Measurements from ENCODE around the gene ARRDC2.

DNA sequence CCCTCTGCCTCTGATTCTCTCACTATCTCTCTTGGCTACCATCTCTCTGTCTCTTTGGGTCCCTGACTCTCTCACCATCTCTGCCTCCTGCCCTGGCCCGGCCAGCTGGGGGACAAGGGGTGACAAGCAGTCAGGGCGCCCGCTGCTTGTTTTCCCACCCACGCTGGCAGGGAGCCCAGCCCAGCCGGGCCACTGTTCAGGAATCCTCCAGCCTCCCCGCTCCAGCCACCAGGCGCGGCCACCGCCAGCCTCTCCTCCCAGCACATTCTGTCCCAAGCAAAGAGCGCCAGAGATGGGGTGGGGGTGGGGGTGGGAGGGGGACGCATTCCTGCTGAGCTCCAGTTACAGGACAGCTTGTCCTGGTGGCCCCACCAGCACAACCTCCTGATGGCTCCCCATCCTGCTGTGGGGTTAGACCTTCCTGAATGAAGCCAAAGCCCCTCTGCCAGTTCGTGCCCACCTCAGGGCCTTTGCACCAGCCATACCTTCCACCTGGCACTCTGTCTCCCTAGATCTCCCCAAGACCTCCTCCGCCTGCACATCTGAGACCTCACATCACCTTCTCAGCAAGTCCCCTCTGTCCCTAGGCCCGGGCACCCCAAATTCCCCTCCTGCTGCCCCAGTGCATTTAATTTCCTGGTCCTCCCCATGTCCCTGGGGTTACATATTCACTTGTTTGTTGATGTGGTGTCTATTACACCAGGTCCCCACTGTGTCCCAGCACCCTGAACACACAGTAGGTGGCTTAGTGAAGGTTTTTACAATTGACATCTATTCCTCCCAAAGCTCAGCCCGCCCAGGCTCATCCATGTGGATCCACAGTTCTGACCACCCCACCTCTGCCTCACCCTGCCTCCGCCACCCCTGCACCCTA is 12.5 kb downstream of the ARRDC2 start:
- TF ChIP-seq ZNF274 (IDR thresholded peaks at IDR 0.05; ENCODE audit: low read depth, low read length) (no peak), SUZ12 (IDR thresholded peaks at IDR 0.05; ENCODE audit: extremely low read depth, insufficient read depth, insufficient read length) (no peak), YY1 (IDR thresholded peaks at IDR 0.05; ENCODE audit: insufficient read depth, insufficient read length) (no peak)
